ENCODE results near the gene MAP1LC3B2.

Gene MAP1LC3B2

DNA sequence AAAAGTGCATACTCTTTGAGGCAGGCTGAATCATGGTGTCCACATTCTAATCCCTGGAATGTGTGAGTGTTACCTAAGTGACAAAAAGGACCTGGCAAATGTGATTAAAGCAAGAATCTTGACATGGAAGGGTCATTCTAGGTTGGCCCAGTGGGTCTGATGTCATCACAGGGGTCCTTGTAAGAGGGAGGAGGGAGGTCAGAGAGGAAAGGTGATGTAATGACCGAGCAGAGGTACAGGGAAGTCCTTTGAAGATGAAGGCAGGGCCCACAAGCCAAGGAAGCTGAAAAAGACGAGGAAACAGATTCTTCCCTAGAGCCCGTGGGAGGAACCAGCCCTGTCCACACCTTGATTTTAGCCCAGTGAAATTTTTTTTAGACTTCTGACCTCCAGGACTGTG, 60.1 kb downstream of the MAP1LC3B2 start:
- no peak for DNase-seq

DNA sequence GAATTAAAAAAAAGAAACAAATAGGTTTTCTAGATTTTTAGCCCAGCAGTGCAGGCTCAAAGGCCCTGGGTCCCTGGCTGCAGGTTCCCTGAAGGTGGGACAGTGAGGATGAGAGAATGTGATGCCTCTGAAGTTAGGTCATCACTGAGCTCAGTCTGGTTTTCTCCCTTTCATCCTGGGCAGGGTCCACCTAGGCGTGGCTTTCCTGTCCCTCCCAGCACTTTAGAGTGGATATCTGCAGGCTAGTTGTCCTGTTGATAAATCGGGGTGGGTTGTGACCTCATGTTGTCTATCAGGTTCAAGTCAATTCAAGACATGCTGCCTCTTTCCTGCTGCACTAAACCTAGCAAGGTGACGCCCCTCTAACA, 60.9 kb downstream of the MAP1LC3B2 start:
- no peak for DNase-seq

GRCh38 chr12:116620492-116621191, 61.5 kb downstream of the MAP1LC3B2 start:
- no peak for DNase-seq

GRCh38 chr12:116621194-116621593, 62.0 kb downstream of the MAP1LC3B2 start:
- no peak for DNase-seq

DNA sequence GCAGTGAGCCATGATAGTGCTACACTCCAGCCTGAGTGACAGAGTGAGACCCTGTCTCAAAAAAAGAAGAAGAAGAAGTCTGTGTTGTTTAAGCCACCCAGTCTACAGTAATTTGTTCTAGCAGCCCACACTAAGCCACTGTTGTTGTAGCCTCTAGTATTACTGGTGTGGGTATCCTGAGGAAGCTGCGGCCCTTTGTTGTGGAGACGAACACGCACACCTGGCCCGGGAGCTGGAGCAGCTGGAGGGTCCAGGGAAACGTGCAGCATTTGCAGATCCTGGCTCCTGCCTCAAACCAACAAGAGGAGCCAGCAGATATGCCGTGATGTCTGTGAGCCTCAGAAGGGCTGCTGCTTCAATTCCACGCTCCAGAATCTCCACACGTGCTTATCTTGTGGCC, 65.3 kb downstream of the MAP1LC3B2 start:
- no peak for DNase-seq

DNA sequence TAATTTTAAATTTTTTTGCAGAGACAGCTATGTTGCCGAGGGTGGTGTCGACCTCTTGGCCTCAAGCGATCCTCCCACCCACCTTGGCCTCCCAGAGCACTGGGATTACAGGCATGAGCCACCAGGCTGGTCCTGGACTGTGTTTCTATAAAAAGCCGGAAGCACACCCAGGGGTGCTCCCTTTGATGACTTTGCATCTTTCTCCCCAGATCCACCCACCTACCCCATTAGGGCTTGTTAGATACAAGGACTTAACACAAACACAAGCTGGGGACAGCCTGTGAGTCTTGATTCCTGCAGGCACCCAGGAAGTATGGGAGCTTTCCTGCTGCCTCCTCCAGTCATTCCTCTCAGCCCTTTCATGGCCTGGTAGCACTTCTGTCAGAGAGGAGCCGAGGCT, 67.0 kb downstream of the MAP1LC3B2 start:
- no peak for DNase-seq
